GM23248 (cell line): ENCODE results near the gene HPX.

Source experiments
- EZH2 ChIP-seq: fragments of 200-600 bp; sonication (generic); IDR thresholded peaks from 2 replicates; pipeline ENCODE4 v1.6.1; 2018; ENCODE audit warnings: antibody characterized with exemption, mild to moderate bottlenecking; ENCODE audit not compliant: insufficient read depth, poor library complexity, severe bottlenecking
- EZH2phosphoT487 ChIP-seq: fragments of 200-600 bp; sonication (generic); IDR thresholded peaks from 2 replicates; pipeline ENCODE4 v1.6.1; 2018; ENCODE audit warnings: antibody characterized with exemption, moderate library complexity, mild to moderate bottlenecking, low read depth; ENCODE audit not compliant: insufficient read depth

DNA sequence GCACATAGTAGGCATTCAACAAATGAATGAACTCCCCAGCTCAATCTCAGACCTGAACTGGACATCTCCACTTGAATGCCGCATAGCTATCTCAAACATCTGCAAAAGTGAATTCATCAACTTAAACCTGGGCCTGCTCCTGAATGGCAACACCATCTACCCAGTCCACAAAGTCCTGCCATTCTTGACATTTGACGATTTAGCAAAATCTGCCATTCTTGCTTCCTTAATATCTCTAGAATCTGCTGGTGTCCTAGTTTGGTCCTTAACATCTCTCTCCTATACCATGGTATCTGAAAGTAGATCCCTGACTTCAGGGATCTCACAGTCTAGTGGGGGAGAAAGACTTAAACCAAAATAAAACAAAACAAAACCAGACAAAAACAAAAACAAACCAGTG, 12.4 kb upstream of the HPX start:
- TF ChIP-seq EZH2: no peak
- TF ChIP-seq EZH2phosphoT487: no peak
